Endothelial cell of umbilical vein (primary cell): ENCODE data around the gene REPS2. TPM values are rescaled to one million over a fixed set of nuclear protein-coding genes. Genes with fewer than 3 reads are reported as not detected.

Experiments used
- BruUV-seq: library from RNA; stranded (reverse); fragments of 400-500 nt; replicated peaks from 2 replicates; lab custom pipeline; 2021; lab: Mats Ljungman, UMichigan
- CTCF ChIA-PET: fragments of 300-600, 350-600 bp; sonication (Branson Sonifier 250); formaldehyde crosslinking; loops from one replicate; lab custom pipeline; 2021; ENCODE audit warnings: antibody characterized with exemption, inconsistent platforms; lab: Charles Lee
- POLR2A ChIA-PET: fragments of 300-600, 350-600 bp; sonication (Branson Sonifier 250); formaldehyde crosslinking; loops from one replicate; lab custom pipeline; 2021; ENCODE audit warnings: antibody characterized with exemption, inconsistent platforms; lab: Charles Lee
- DNase-seq: peaks from one replicate; pipeline ENCODE4 v3.0.0-alpha.2; 2011; ENCODE audit warnings: low read depth, low spot score
- FAIRE-seq: peaks from 2 replicates; lab custom pipeline; 2011; peaks lifted over from hg19 to GRCh38; lab: Jason Lieb, UNC
- H2AFZ ChIP-seq: 2 replicates; pipeline ENCODE4 v1.6.0; 2012; ENCODE audit warnings: low read depth, low read length, control low read depth, inconsistent platforms
- H3K27ac ChIP-seq: 2 replicates; pipeline ENCODE4 v1.5.1; 2011; ENCODE audit warnings: low read depth, mild to moderate bottlenecking, control low read depth, low read length, moderate library complexity; ENCODE audit not compliant: insufficient read depth
- H3K27me3 ChIP-seq, 2 experiments: 2 replicates each; pipeline versions ENCODE4 v1.6.0 to v1.6.1; 2011; ENCODE audit warnings: low read length in 2 of 2, mixed read lengths in 1 of 2; ENCODE audit not compliant: control insufficient read depth in 2 of 2, insufficient read depth in 2 of 2
- H3K36me3 ChIP-seq, 2 experiments: 2 replicates in 1 of 2; 3 replicates in 1 of 2; pipeline ENCODE4 v1.5.1; 2011; ENCODE audit warnings: low read length in 2 of 2, mild to moderate bottlenecking in 1 of 2, moderate library complexity in 1 of 2; ENCODE audit not compliant: control insufficient read depth in 2 of 2, insufficient read depth in 2 of 2; ENCODE audit errors: extremely low read depth in 1 of 2
- H3K4me1 ChIP-seq: 3 replicates; pipeline ENCODE4 v1.5.1; 2011; ENCODE audit warnings: mild to moderate bottlenecking, low read length; ENCODE audit not compliant: control insufficient read depth, insufficient read depth; ENCODE audit errors: extremely low read depth
- H3K4me2 ChIP-seq: 2 replicates; pipeline ENCODE4 v1.6.1; 2011; ENCODE audit warnings: low read length, control low read depth, mixed read lengths; ENCODE audit not compliant: insufficient read depth
- H3K4me3 ChIP-seq, 3 experiments: fragments of 200-600 bp in 1 of 3; sonication (generic), shearing (Covaris generic) in 1 of 3; replicated peaks in 1 of 3; 2 replicates each; pipeline ENCODE4 v1.5.1; 2011 to 2016; ENCODE audit warnings: control low read depth in 3 of 3, low read length in 3 of 3, mild to moderate bottlenecking in 2 of 3, inconsistent platforms in 1 of 3, low read depth in 1 of 3, moderate library complexity in 1 of 3; ENCODE audit not compliant: insufficient read depth in 1 of 3
- H3K79me2 ChIP-seq: 2 replicates; pipeline ENCODE4 v1.6.0; 2012; ENCODE audit warnings: low read length, inconsistent platforms; ENCODE audit not compliant: control insufficient read depth, insufficient read depth
- H3K9ac ChIP-seq: replicated peaks from 2 replicates; pipeline ENCODE3; 2011; ENCODE audit warnings: low read length, control low read depth; ENCODE audit not compliant: insufficient read depth; ENCODE audit errors: extremely low read depth
- H3K9me1 ChIP-seq: replicated peaks from 3 replicates; pipeline ENCODE4 v1.6.0; 2011; ENCODE audit warnings: mild to moderate bottlenecking, low read length; ENCODE audit not compliant: control insufficient read depth, insufficient read depth; ENCODE audit errors: extremely low read depth
- H3K9me3 ChIP-seq: replicated peaks from 2 replicates; pipeline ENCODE4 v1.5.1; 2012; ENCODE audit warnings: low read length, inconsistent platforms; ENCODE audit not compliant: control insufficient read depth, insufficient read depth
- H4K20me1 ChIP-seq: replicated peaks from 2 replicates; pipeline ENCODE3; 2011; ENCODE audit warnings: mild to moderate bottlenecking, low read length; ENCODE audit not compliant: control insufficient read depth, insufficient read depth; ENCODE audit errors: extremely low read depth
- CTCF ChIP-seq, 2 donors: IDR thresholded peaks; 1 replicate in 1 of 2; 2 replicates in 1 of 2; pipeline ENCODE4 v1.5.1; 2011; ENCODE audit warnings: low read length in 2 of 2, mild to moderate bottlenecking in 2 of 2, moderate library complexity in 2 of 2, control low read depth in 1 of 2, inconsistent platforms in 1 of 2, low read depth in 1 of 2; ENCODE audit not compliant: insufficient read depth in 1 of 2; ENCODE audit errors: extremely low read depth in 1 of 2
- EZH2 ChIP-seq: IDR thresholded peaks from 2 replicates; pipeline ENCODE4 v1.6.1; 2012; ENCODE audit warnings: borderline replicate concordance, low read depth, mild to moderate bottlenecking, moderate library complexity, low read length, inconsistent platforms; ENCODE audit not compliant: severe bottlenecking
- FOS ChIP-seq: IDR thresholded peaks from 2 replicates; pipeline ENCODE4 v1.6.1; 2011; ENCODE audit warnings: mild to moderate bottlenecking, low read length, moderate library complexity, borderline replicate concordance; ENCODE audit not compliant: insufficient read depth
- GATA2 ChIP-seq: IDR thresholded peaks from 2 replicates; pipeline ENCODE4 v1.7.0; 2011; ENCODE audit warnings: low read depth, mild to moderate bottlenecking, moderate library complexity, mixed read lengths, low read length; ENCODE audit not compliant: insufficient read length, insufficient read depth
- JUN ChIP-seq: IDR thresholded peaks from 2 replicates; pipeline ENCODE4 v1.6.1; 2011; ENCODE audit warnings: borderline replicate concordance, low read depth; ENCODE audit not compliant: insufficient read length, insufficient read depth
- MAX ChIP-seq: IDR thresholded peaks from 2 replicates; pipeline ENCODE4 v1.6.1; 2011; ENCODE audit not compliant: insufficient read depth, insufficient read length
- MYC ChIP-seq: IDR thresholded peaks from one replicate; pipeline ENCODE4 v1.6.1; 2011; ENCODE audit warnings: mild to moderate bottlenecking, low read depth, low read length
- POLR2A ChIP-seq: IDR thresholded peaks from 2 replicates; pipeline ENCODE4 v1.6.1; 2012; ENCODE audit warnings: low read depth, mild to moderate bottlenecking, control low read depth, low read length
- POLR2AphosphoS5 ChIP-seq: IDR thresholded peaks from 2 replicates; pipeline ENCODE4 v1.6.1; 2012; ENCODE audit warnings: low read depth, mild to moderate bottlenecking, control low read depth, low read length, moderate library complexity; ENCODE audit not compliant: insufficient read depth
- dilution Hi-C: fragments of 300-500 bp; cut with MboI; formaldehyde crosslinking; loops from one replicate; pipeline ENCODE4 v1.15.0; 2019; ENCODE audit warnings: low sequenced_read_pairs; ENCODE audit not compliant: extremely low pct_ligation_motif_present
- intact Hi-C: fragments of 100-400 bp; cut with micrococcal nuclease; formaldehyde crosslinking; loops from one replicate; pipeline ENCODE4 v1.10.0; 2022
- polyA plus RNA-seq, 4 experiments: library from polyadenylated mRNA; depleted of rRNA in 3 of 4; stranded (reverse) in 3 of 4; unstranded in 1 of 4; fragments of >200 nt; gene quantifications; 2 replicates each; pipeline versions ENCODE4 v1.2.1 to v1.2.3, GENCODE V29; 2011 to 2012; ENCODE audit warnings: missing spikeins in 1 of 4
- total RNA-seq: library from RNA; stranded (reverse); gene quantifications from 2 replicates; pipeline ENCODE4 v1.2.3, GENCODE V29; 2021

REPS2 gene
- total and polyA plus RNA-seq, 2 donors (not counting 3 experiments of a cell fraction or from before 2014, with no cell fraction given): 0.91 to 2.6 TPM

- no peaks in the 10 kb centered on the region for H3K36me3 ChIP-seq
- CTCF ChIA-PET: interaction anchor here (0.7 to 2.2 kb wide), 4 partner anchors 11 to 143 kb away, joined by 3 to 7 read pairs (median 6); no protein-coding TSS in a partner anchor
- H3K27ac ChIP-seq: no peak overlapping the region
- TF ChIP-seq MYC (no peak), EZH2 (no peak), MAX (no peak), POLR2A (no peak)
- no peak overlapping the region for H2AFZ ChIP-seq
- no peak overlapping the region for H3K4me3 ChIP-seq
- H3K27me3 ChIP-seq: no peaks in the 10 kb centered on the region
- H3K9me3 ChIP-seq: no peaks in the 10 kb centered on the region
- intact Hi-C loops (no loop called here), dilution Hi-C loops (no loop called here)
- POLR2A ChIA-PET: interaction anchor here (0.6 kb wide), 1 partner anchor 8 kb away, joined by 4 read pairs; no protein-coding TSS in a partner anchor
- no peaks in the 10 kb centered on the region for H3K4me1 ChIP-seq
- no peak overlapping the region for H3K4me2 ChIP-seq
- H4K20me1 ChIP-seq: no peaks in the 10 kb centered on the region
- no peak overlapping the region for H3K9ac ChIP-seq
- H3K9me1 ChIP-seq: no peaks in the 10 kb centered on the region
- no peaks in the 10 kb centered on the region for H3K79me2 ChIP-seq
- BruUV-seq: no TSS peak
- FAIRE-seq: no peak
- no peak for DNase-seq
These were observed 43.0 kb upstream of the REPS2 start for GRCh38 chrX:16903274-16904022.

GRCh38 chrX:16910376-16910775 lies 36.1 kb upstream of the REPS2 start:
- intact Hi-C loops: no loop called here
- Histone ChIP-seq H3K27ac (no peak overlapping the region), H3K36me3 (no peaks in the 10 kb centered on the region), H3K9me1 (no peaks in the 10 kb centered on the region), H3K9ac (no peak overlapping the region), H2AFZ (no peak overlapping the region), H3K4me3 (no peak overlapping the region), H4K20me1 (no peaks in the 10 kb centered on the region), H3K9me3 (no peaks in the 10 kb centered on the region), H3K27me3 (no peaks in the 10 kb centered on the region), H3K4me1 (no peaks in the 10 kb centered on the region), H3K79me2 (no peaks in the 10 kb centered on the region), H3K4me2 (no peak overlapping the region)
- TF ChIP-seq MYC (no peak), JUN (no peak), FOS (no peak), CTCF (IDR thresholded peaks at IDR 0.05; ENCODE audit: extremely low read depth in 1 of 2, insufficient read depth in 1 of 2, low read depth in 1 of 2, low read length in 2 of 2) (no peak), EZH2 (no peak), GATA2 (no peak), POLR2AphosphoS5 (no peak), POLR2A (no peak), MAX (no peak)
- dilution Hi-C loops: no loop called here
- no peak for FAIRE-seq
- ChIA-PET CTCF (no interaction called here), POLR2A (no interaction called here)
- BruUV-seq: no TSS peak
- DNase-seq: no peak
